CD4-positive, alpha-beta T cell treated with Interleukin-15 for 1 hour (primary cell): Measurements from ENCODE around the gene LRMDA.
"Not testable (repeated sequence)": the region's sequence is repeated elsewhere in the genome, so short reads cannot be mapped to it uniquely, and the experiment has no call there.

Experiments
- DNase-seq: peaks from one replicate; pipeline ENCODE4 v3.0.0-alpha.2; 2020

The LRMDA gene

GRCh38 chr10:75508814-75509306, 77.4 kb downstream of the LRMDA start:
- DNase-seq, result no peak

- no peak for DNase-seq
Measured at GRCh38 chr10:75509706-75510105, 78.3 kb downstream of the LRMDA start.

- DNase-seq, result no peak
Measured at GRCh38 chr10:75511011-75511410, 79.6 kb downstream of the LRMDA start.

- DNase-seq, result no peak
Measured at GRCh38 chr10:75512203-75512933, 80.9 kb downstream of the LRMDA start.

GRCh38 chr10:75513292-75513885, 82.0 kb downstream of the LRMDA start:
- no peak for DNase-seq

- no peak for DNase-seq
Measured at GRCh38 chr10:75514830-75515229, 83.4 kb downstream of the LRMDA start.

- DNase-seq, result not testable (repeated sequence)
Measured at GRCh38 chr10:75516154-75516553, 84.7 kb downstream of the LRMDA start.

- not testable (repeated sequence) for DNase-seq
Measured at GRCh38 chr10:75519213-75519612, 87.8 kb downstream of the LRMDA start.

- not testable (repeated sequence) for DNase-seq
Measured at GRCh38 chr10:75521194-75521829, 89.9 kb downstream of the LRMDA start.

- no peak for DNase-seq
Measured at GRCh38 chr10:75525067-75525466, 93.6 kb downstream of the LRMDA start.

GRCh38 chr10:75525646-75526045, 94.2 kb downstream of the LRMDA start:
- no peak for DNase-seq

GRCh38 chr10:75527542-75527941, 96.1 kb downstream of the LRMDA start:
- no peak for DNase-seq

GRCh38 chr10:75528392-75528791, 97.0 kb downstream of the LRMDA start:
- no peak for DNase-seq

GRCh38 chr10:75530299-75530698, 98.9 kb downstream of the LRMDA start:
- no peak for DNase-seq

- DNase-seq, result no peak
Measured at GRCh38 chr10:75531571-75532031, 100.2 kb downstream of the LRMDA start.

GRCh38 chr10:75532253-75532924, 101.0 kb downstream of the LRMDA start:
- no peak for DNase-seq

- DNase-seq, result no peak
Measured at GRCh38 chr10:75538144-75538543, 106.7 kb downstream of the LRMDA start.

GRCh38 chr10:75538765-75539164, 107.3 kb downstream of the LRMDA start:
- no peak for DNase-seq

GRCh38 chr10:75540357-75540966, 109.0 kb downstream of the LRMDA start:
- DNase-seq, result no peak

GRCh38 chr10:75540981-75541380, 109.6 kb downstream of the LRMDA start:
- DNase-seq, result no peak

GRCh38 chr10:75541411-75541810, 110.0 kb downstream of the LRMDA start:
- DNase-seq, result no peak

- DNase-seq, result no peak
Measured at GRCh38 chr10:75542084-75542483, 110.7 kb downstream of the LRMDA start.

- no peak for DNase-seq
Measured at GRCh38 chr10:75542906-75543305, 111.5 kb downstream of the LRMDA start.
